Activated CD4-positive, alpha-beta memory T cell treated with anti-CD3 and anti-CD28 coated beads for 36 hours (primary cell): ENCODE results near the gene MGST1. TPM values are rescaled to one million over a fixed set of nuclear protein-coding genes. Genes with fewer than 3 reads are reported as not detected.

Source experiments
- CTCF ChIA-PET: fragments of 350-600 bp; sonication (Branson Sonifier 250); formaldehyde crosslinking; loops from one replicate; lab custom pipeline; 2021; ENCODE audit warnings: antibody characterized with exemption, inconsistent platforms; lab: Charles Lee
- POLR2A ChIA-PET: fragments of 350-600 bp; sonication (Branson Sonifier 250); formaldehyde crosslinking; loops from one replicate; lab custom pipeline; 2021; ENCODE audit warnings: antibody characterized with exemption; lab: Charles Lee
- DNase-seq: peaks from one replicate; pipeline ENCODE4 v3.0.0-alpha.2; 2020
- H3K27ac Mint-ChIP-seq: one replicate; pipeline ENCODE4 v1.8.0; 2021; ENCODE audit warnings: mixed read lengths
- H3K27me3 Mint-ChIP-seq: one replicate; pipeline ENCODE4 v1.8.0; 2021; ENCODE audit warnings: mixed read lengths
- H3K36me3 Mint-ChIP-seq: one replicate; pipeline ENCODE4 v1.8.0; 2021; ENCODE audit warnings: mixed read lengths
- H3K4me1 Mint-ChIP-seq: one replicate; pipeline ENCODE4 v1.8.0; 2021; ENCODE audit warnings: low read depth, mixed read lengths
- H3K4me3 Mint-ChIP-seq: one replicate; pipeline ENCODE4 v1.8.0; 2021; ENCODE audit warnings: mild to moderate bottlenecking, mixed read lengths
- H3K9me3 Mint-ChIP-seq: one replicate; pipeline ENCODE4 v1.8.0; 2021; ENCODE audit warnings: mixed read lengths
- intact Hi-C: fragments of 100-400 bp; cut with micrococcal nuclease; formaldehyde crosslinking; loops from one replicate; pipeline ENCODE4 v1.15.1; 2023
- total RNA-seq, 2 experiments: library from RNA; stranded (reverse); gene quantifications; one replicate each; pipeline ENCODE4 v1.2.3, GENCODE V29; 2021

The MGST1 gene
- total RNA-seq, 2 experiments from 2014 or later, result not detected

- Mint-ChIP-seq H3K4me3 (no peak overlapping the region), H3K36me3 (no peaks in the 10 kb centered on the region), H3K27me3 (no peaks in the 10 kb centered on the region), H3K4me1 (no peaks in the 10 kb centered on the region), H3K9me3 (peaks cover 19% of the 10 kb centered on the region), H3K27ac (no peak overlapping the region)
- DNase-seq, result no peak
- intact Hi-C loops, result no loop called here
- POLR2A ChIA-PET, result no interaction called here
- CTCF ChIA-PET, result no interaction called here
These were observed 19.5 kb upstream of the MGST1 start for GRCh38 chr12:16327963-16328362.

- no peak overlapping the region for H3K4me3 Mint-ChIP-seq
- no peaks in the 10 kb centered on the region for H3K4me1 Mint-ChIP-seq
- CTCF ChIA-PET, result no interaction called here
- peaks cover 19% of the 10 kb centered on the region for H3K9me3 Mint-ChIP-seq
- no peak overlapping the region for H3K27ac Mint-ChIP-seq
- POLR2A ChIA-PET, result no interaction called here
- no peaks in the 10 kb centered on the region for H3K27me3 Mint-ChIP-seq
- no peaks in the 10 kb centered on the region for H3K36me3 Mint-ChIP-seq
- intact Hi-C loops, result no loop called here
- no peak for DNase-seq
These were observed 17.9 kb upstream of the MGST1 start for GRCh38 chr12:16329594-16329993.

GRCh38 chr12:16330560-16330959, 16.9 kb upstream of the MGST1 start:
- H3K27me3 Mint-ChIP-seq, result no peaks in the 10 kb centered on the region
- no peak overlapping the region for H3K4me3 Mint-ChIP-seq
- H3K4me1 Mint-ChIP-seq, result no peaks in the 10 kb centered on the region
- H3K36me3 Mint-ChIP-seq, result no peaks in the 10 kb centered on the region
- no peak overlapping the region for H3K27ac Mint-ChIP-seq
- ChIA-PET CTCF (interaction anchor here (0.5 kb wide), 1 partner anchor 1311 kb away, joined by 4 read pairs; no protein-coding TSS in a partner anchor), POLR2A (no interaction called here)
- DNase-seq, result no peak
- H3K9me3 Mint-ChIP-seq, result peaks cover 19% of the 10 kb centered on the region
- intact Hi-C loops, result no loop called here

GRCh38 chr12:16331998-16332397, 15.4 kb upstream of the MGST1 start:
- Mint-ChIP-seq H3K27ac (no peak overlapping the region), H3K4me3 (no peak overlapping the region), H3K27me3 (no peaks in the 10 kb centered on the region), H3K4me1 (no peaks in the 10 kb centered on the region), H3K36me3 (no peaks in the 10 kb centered on the region), H3K9me3 (peaks cover 14% of the 10 kb centered on the region)
- intact Hi-C loops, result no loop called here
- ChIA-PET POLR2A (no interaction called here), CTCF (no interaction called here)
- no peak for DNase-seq

- H3K4me3 Mint-ChIP-seq, result no peak overlapping the region
- DNase-seq, result no peak
- no peak overlapping the region for H3K27ac Mint-ChIP-seq
- ChIA-PET POLR2A (no interaction called here), CTCF (no interaction called here)
- H3K9me3 Mint-ChIP-seq, result peaks cover 2% of the 10 kb centered on the region
- no peaks in the 10 kb centered on the region for H3K27me3 Mint-ChIP-seq
- H3K36me3 Mint-ChIP-seq, result no peaks in the 10 kb centered on the region
- intact Hi-C loops, result no loop called here
- no peaks in the 10 kb centered on the region for H3K4me1 Mint-ChIP-seq
These were observed 11.6 kb upstream of the MGST1 start for GRCh38 chr12:16335838-16336237.

DNA sequence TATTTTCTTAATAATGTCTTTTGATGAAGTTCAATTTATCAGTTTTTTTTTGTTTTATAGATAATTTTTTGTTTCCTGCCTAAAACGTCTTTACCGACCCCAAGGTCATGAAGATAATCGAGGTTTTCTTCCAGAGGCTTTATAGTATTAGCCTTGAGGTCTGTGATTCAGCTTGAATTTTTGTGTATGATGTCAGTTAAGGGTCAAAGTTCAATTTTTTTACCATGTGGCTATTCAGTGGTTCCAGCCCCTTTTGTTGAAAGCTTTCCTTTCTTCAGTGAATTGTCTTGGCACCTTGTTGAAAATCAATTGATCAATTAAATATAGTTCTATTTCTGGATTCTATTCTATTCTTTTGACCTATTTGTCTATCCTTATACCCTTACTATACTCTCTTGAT, 3.2 kb upstream of the MGST1 start:
- H3K4me3 Mint-ChIP-seq, result no peak overlapping the region
- CTCF ChIA-PET, result no interaction called here
- intact Hi-C loops, result no loop called here
- H3K27ac Mint-ChIP-seq, result no peak overlapping the region
- POLR2A ChIA-PET, result no interaction called here
- no peaks in the 10 kb centered on the region for H3K4me1 Mint-ChIP-seq
- no peak for DNase-seq
- H3K9me3 Mint-ChIP-seq, result no peaks in the 10 kb centered on the region
- H3K27me3 Mint-ChIP-seq, result peaks cover 10% of the 10 kb centered on the region
- H3K36me3 Mint-ChIP-seq, result no peaks in the 10 kb centered on the region

DNA sequence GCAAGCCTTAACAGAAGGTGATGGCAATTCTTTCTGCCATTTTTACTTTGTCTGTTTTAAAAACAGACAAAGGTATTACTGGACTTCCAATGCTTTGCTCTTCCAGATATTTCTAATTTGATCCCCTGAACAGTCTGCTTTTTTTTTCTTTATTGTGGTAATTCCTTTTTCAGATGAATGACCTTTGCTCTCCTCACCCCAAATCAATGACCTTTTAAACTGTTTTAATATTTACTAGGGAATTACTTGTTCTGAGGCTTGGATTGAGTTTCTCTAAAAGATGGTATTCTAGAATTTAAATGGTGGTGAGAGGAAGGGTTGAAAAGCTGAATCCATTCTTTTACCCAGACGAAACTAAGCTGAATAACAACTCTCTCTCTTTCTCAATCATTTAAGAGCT, 2.3 kb upstream of the MGST1 start:
- H3K9me3 Mint-ChIP-seq, result peaks cover 3% of the 10 kb centered on the region
- ChIA-PET POLR2A (no interaction called here), CTCF (no interaction called here)
- H3K36me3 Mint-ChIP-seq, result no peaks in the 10 kb centered on the region
- H3K27ac Mint-ChIP-seq, result no peak overlapping the region
- H3K4me3 Mint-ChIP-seq, result no peak overlapping the region
- H3K4me1 Mint-ChIP-seq, result no peaks in the 10 kb centered on the region
- DNase-seq, result no peak
- intact Hi-C loops, result no loop called here
- H3K27me3 Mint-ChIP-seq, result peaks cover 10% of the 10 kb centered on the region

- DNase-seq, result no peak
- no peak overlapping the region for H3K27ac Mint-ChIP-seq
- intact Hi-C loops, result no loop called here
- H3K36me3 Mint-ChIP-seq, result no peaks in the 10 kb centered on the region
- H3K4me3 Mint-ChIP-seq, result no peak overlapping the region
- peaks cover 10% of the 10 kb centered on the region for H3K27me3 Mint-ChIP-seq
- H3K9me3 Mint-ChIP-seq, result peaks cover 3% of the 10 kb centered on the region
- ChIA-PET POLR2A (no interaction called here), CTCF (no interaction called here)
- H3K4me1 Mint-ChIP-seq, result no peaks in the 10 kb centered on the region
These were observed 487 bp upstream of the MGST1 start for GRCh38 chr12:16346958-16347357.

DNA sequence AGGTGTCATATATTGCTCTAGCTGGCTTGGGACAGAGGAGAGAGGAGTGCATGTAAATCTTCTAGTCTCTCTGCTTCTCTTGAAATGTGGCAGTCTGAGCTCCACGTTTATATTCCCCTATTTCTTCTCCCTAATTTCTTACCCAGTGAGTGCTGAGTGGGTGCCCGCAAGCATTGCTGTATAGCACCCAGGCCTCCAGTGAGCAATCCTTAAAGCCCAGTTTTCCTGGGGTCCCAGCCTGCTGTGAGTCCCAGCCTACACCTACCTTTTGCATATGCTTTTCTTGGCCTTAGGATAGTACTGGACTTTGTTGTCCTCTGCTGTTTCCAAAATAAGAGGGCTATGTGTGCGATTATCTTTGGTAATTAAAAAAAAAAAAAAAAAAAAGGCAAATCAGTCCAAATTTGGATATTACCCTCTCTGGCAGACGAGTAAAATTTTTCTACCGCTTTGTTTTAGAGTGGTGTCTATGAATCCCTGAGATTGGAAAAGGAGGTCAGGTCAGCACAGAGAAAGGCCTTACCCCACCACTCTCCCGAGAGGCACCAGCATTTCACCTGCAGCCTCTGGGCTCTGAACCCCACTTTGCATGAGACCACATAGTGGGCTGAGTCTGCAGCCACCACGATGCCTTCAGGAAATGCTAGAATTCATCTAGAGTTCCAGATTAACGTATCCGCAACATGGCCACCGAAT, 1.1 kb downstream of the MGST1 start:
- H3K36me3 Mint-ChIP-seq, result no peaks in the 10 kb centered on the region
- H3K27ac Mint-ChIP-seq, result no peak overlapping the region
- POLR2A ChIA-PET, result no interaction called here
- DNase-seq, result no peak
- H3K9me3 Mint-ChIP-seq, result peaks cover 3% of the 10 kb centered on the region
- CTCF ChIA-PET, result no interaction called here
- intact Hi-C loops, result no loop called here
- no peaks in the 10 kb centered on the region for H3K4me1 Mint-ChIP-seq
- H3K4me3 Mint-ChIP-seq, result no peak overlapping the region
- H3K27me3 Mint-ChIP-seq, result peaks cover 10% of the 10 kb centered on the region

DNA sequence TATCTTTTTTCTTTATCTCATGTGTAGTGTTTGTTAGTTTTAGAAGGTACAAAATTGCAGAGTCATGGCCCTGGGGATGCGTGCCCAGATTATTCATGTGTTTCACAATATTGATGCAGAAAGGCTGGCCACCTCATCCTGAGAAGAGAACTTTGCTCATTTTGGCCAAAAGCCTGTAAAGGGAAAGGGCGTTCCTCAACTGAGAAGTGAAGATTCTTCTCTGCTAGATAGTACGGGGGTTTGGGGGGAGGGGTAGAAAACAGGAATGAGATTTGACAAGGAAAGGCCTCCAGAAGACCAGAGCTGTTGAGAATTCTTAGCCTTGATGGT, 1.7 kb downstream of the MGST1 start:
- DNase-seq, result no peak
- Mint-ChIP-seq H3K9me3 (peaks cover 3% of the 10 kb centered on the region), H3K4me1 (no peaks in the 10 kb centered on the region), H3K27ac (no peak overlapping the region), H3K27me3 (peaks cover 10% of the 10 kb centered on the region), H3K36me3 (no peaks in the 10 kb centered on the region), H3K4me3 (no peak overlapping the region)
- POLR2A ChIA-PET, result no interaction called here
- CTCF ChIA-PET, result no interaction called here
- intact Hi-C loops, result no loop called here

GRCh38 chr12:16350682-16351081, 3.2 kb downstream of the MGST1 start:
- Mint-ChIP-seq H3K27me3 (peaks cover 10% of the 10 kb centered on the region), H3K27ac (no peak overlapping the region), H3K4me1 (no peaks in the 10 kb centered on the region), H3K9me3 (peaks cover 3% of the 10 kb centered on the region), H3K4me3 (no peak overlapping the region), H3K36me3 (no peaks in the 10 kb centered on the region)
- CTCF ChIA-PET, result no interaction called here
- POLR2A ChIA-PET, result no interaction called here
- DNase-seq, result no peak
- intact Hi-C loops, result no loop called here

GRCh38 chr12:16352481-16352880, 5.0 kb downstream of the MGST1 start:
- DNase-seq, result no peak
- ChIA-PET CTCF (no interaction called here), POLR2A (no interaction called here)
- H3K4me1 Mint-ChIP-seq, result no peaks in the 10 kb centered on the region
- no peaks in the 10 kb centered on the region for H3K36me3 Mint-ChIP-seq
- no peak overlapping the region for H3K4me3 Mint-ChIP-seq
- H3K9me3 Mint-ChIP-seq, result peaks cover 3% of the 10 kb centered on the region
- H3K27me3 Mint-ChIP-seq, result peaks cover 2% of the 10 kb centered on the region
- intact Hi-C loops, result no loop called here
- H3K27ac Mint-ChIP-seq, result no peak overlapping the region

DNA sequence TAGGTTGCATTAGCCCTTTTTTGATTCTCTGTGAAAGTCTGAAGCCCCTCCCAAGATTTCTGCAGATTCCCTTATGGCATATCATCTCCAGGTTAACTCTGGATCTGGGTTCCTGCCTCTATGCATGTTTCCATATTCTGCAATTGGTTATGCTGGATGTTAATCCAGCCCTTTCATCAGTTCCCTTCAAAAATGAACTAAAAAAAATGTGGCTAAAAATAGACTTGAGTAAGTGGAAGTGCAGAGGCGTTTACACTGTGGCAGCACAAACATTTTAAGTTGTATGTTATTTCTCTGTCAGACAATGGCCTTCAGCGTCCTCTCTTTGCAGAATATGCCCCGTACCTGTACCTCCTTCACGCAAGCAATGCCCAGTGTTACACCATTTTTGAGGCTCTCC, 11.4 kb downstream of the MGST1 start:
- POLR2A ChIA-PET, result no interaction called here
- H3K36me3 Mint-ChIP-seq, result no peaks in the 10 kb centered on the region
- no peak for DNase-seq
- H3K9me3 Mint-ChIP-seq, result peaks cover 5% of the 10 kb centered on the region
- no peaks in the 10 kb centered on the region for H3K4me1 Mint-ChIP-seq
- H3K27ac Mint-ChIP-seq, result no peak overlapping the region
- no peak overlapping the region for H3K4me3 Mint-ChIP-seq
- CTCF ChIA-PET, result no interaction called here
- intact Hi-C loops, result no loop called here
- H3K27me3 Mint-ChIP-seq, result no peaks in the 10 kb centered on the region
